Stimulated activated CD8-positive, alpha-beta memory T cell treated with anti-CD3 and anti-CD28 coated beads, Interleukin-15, amount 100 ng/mL, for 1 hour (primary cell): ENCODE measurements around the gene CTPS2.
"Not testable (repeated sequence)": the region's sequence is repeated elsewhere in the genome, so short reads cannot be mapped to it uniquely, and the experiment has no call there.

Source experiments
- DNase-seq: peaks from one replicate; pipeline ENCODE4 v3.0.0-alpha.2; 2020; ENCODE audit warnings: low read depth

CTPS2 gene

GRCh38 chrX:16712548-16713155 lies at the start of gene CTPS2:
CTPS2 (minus strand) TSS chrX:16712669; CDS start chrX:16702902, 9,767 bp downstream.
- no peak for DNase-seq

GRCh38 chrX:16761500-16761899 lies 49.0 kb upstream of the CTPS2 start:
- not testable (repeated sequence) for DNase-seq

GRCh38 chrX:16756724-16757123 lies 44.3 kb upstream of the CTPS2 start:
- no peak for DNase-seq

GRCh38 chrX:16754019-16754418 lies 41.5 kb upstream of the CTPS2 start:
- DNase-seq = no peak

- no peak for DNase-seq
Measured at GRCh38 chrX:16750136-16750535, 37.7 kb upstream of the CTPS2 start.

GRCh38 chrX:16748425-16748824 lies 36.0 kb upstream of the CTPS2 start:
- no peak for DNase-seq

- DNase-seq = no peak
Measured at GRCh38 chrX:16745659-16746058, 33.2 kb upstream of the CTPS2 start.

- no peak for DNase-seq
Measured at GRCh38 chrX:16745102-16745501, 32.6 kb upstream of the CTPS2 start.

- DNase-seq = no peak
Measured at GRCh38 chrX:16743604-16744325, 31.3 kb upstream of the CTPS2 start.

- DNase-seq = no peak
Measured at GRCh38 chrX:16739574-16739973, 27.1 kb upstream of the CTPS2 start.

- DNase-seq = no peak
Measured at GRCh38 chrX:16737024-16737423, 24.6 kb upstream of the CTPS2 start.

GRCh38 chrX:16733013-16733412 lies 20.5 kb upstream of the CTPS2 start:
- no peak for DNase-seq

GRCh38 chrX:16730450-16730849 lies 18.0 kb upstream of the CTPS2 start:
- no peak for DNase-seq

GRCh38 chrX:16727637-16728036 lies 15.2 kb upstream of the CTPS2 start:
- DNase-seq = no peak

- not testable (repeated sequence) for DNase-seq
Measured at GRCh38 chrX:16726347-16726988, 14.0 kb upstream of the CTPS2 start.

GRCh38 chrX:16725072-16725471 lies 12.6 kb upstream of the CTPS2 start:
- no peak for DNase-seq

GRCh38 chrX:16722481-16722880 lies 10.0 kb upstream of the CTPS2 start:
- no peak for DNase-seq

GRCh38 chrX:16719334-16720084 lies 7.0 kb upstream of the CTPS2 start, which contains the start of gene SYAP1:
SYAP1 (plus strand) TSS chrX:16719612; CDS start chrX:16719725, 113 bp downstream.
- peak; percentile 84 for DNase-seq

GRCh38 chrX:16718824-16719333 lies 6.4 kb upstream of the CTPS2 start:
- DNase-seq = no peak

GRCh38 chrX:16716451-16716850 lies 4.0 kb upstream of the CTPS2 start:
- DNase-seq = not testable (repeated sequence)

GRCh38 chrX:16715638-16716037 lies 3.2 kb upstream of the CTPS2 start:
- DNase-seq = not testable (repeated sequence)

GRCh38 chrX:16714504-16714903 lies 2.0 kb upstream of the CTPS2 start:
- no peak for DNase-seq
